Suprapubic skin (tissue), 4 donors: ENCODE results near the gene FBXO21. TPM values are rescaled to one million over a fixed set of nuclear protein-coding genes. Genes with fewer than 3 reads are reported as not detected.
"Not testable (repeated sequence)": the region's sequence is repeated elsewhere in the genome, so short reads cannot be mapped to it uniquely, and the experiment has no call there.

Experiments used
- DNase-seq, 2 donors: peaks; one replicate each; pipeline ENCODE4 v3.0.0-alpha.2; 2019; ENCODE audit warnings: low spot score in 2 of 2
- H3K27ac ChIP-seq: fragments of 200-600 bp; sonication (generic); one replicate; pipeline ENCODE4 v1.5.1; 2019
- H3K27me3 ChIP-seq: fragments of 200-600 bp; sonication (generic); one replicate; pipeline ENCODE4 v1.5.1; 2019
- H3K36me3 ChIP-seq: fragments of 200-600 bp; sonication (generic); one replicate; pipeline ENCODE4 v1.5.1; 2019
- H3K4me1 ChIP-seq: fragments of 200-600 bp; sonication (generic); one replicate; pipeline ENCODE4 v1.5.1; 2019
- H3K4me3 ChIP-seq: fragments of 200-600 bp; sonication (generic); one replicate; pipeline ENCODE4 v1.5.1; 2019; ENCODE audit warnings: mild to moderate bottlenecking
- H3K9me3 ChIP-seq: fragments of 200-600 bp; sonication (generic); one replicate; pipeline ENCODE4 v1.5.1; 2019
- CTCF ChIP-seq, 2 donors: fragments of 200-600 bp in 1 of 2; fragments of 450-650 bp in 1 of 2; sonication (generic) in 1 of 2; IDR thresholded peaks; one replicate each; pipeline ENCODE4 v1.5.1; 2016 to 2019; ENCODE audit warnings: antibody characterized with exemption in 2 of 2, mild to moderate bottlenecking in 1 of 2, moderate library complexity in 1 of 2
- EP300 ChIP-seq: sonication (generic); formaldehyde crosslinking; IDR thresholded peaks from one replicate; pipeline ENCODE4 v1.6.1; 2017; ENCODE audit warnings: antibody characterized with exemption
- POLR2A ChIP-seq, 2 donors: fragments of 450-650 bp; IDR thresholded peaks; one replicate each; pipeline ENCODE4 v1.6.1; 2017; ENCODE audit warnings: antibody characterized with exemption in 2 of 2, mild to moderate bottlenecking in 2 of 2, moderate library complexity in 2 of 2
- POLR2AphosphoS5 ChIP-seq, 3 donors: sonication (generic); formaldehyde crosslinking; IDR thresholded peaks; one replicate each; pipeline ENCODE4 v1.6.1; 2017; ENCODE audit warnings: antibody characterized with exemption in 3 of 3
- WGBS: methylation state at CpG from one replicate; pipeline ENCODE4 v1.1.5; 2018; 5-methylcytosine and 5-hydroxymethylcytosine counted together
- total RNA-seq, 4 donors: library from RNA; depleted of rRNA; stranded (reverse); fragments of >200 nt; gene quantifications; one replicate each; pipeline ENCODE4 v1.1.0, GENCODE V29; 2016

FBXO21 gene
- total RNA-seq, 4 donors from 2014 or later = 76.1 to 109 (median 80.1) TPM

- Histone ChIP-seq H3K27me3 (peaks cover 18% of the 10 kb centered on the region), H3K4me1 (no peaks in the 10 kb centered on the region), H3K27ac (no peak overlapping the region), H3K36me3 (no peaks in the 10 kb centered on the region), H3K4me3 (no peak overlapping the region), H3K9me3 (no peaks in the 10 kb centered on the region)
- 42% methylated on average over 2 of the region's 2 CpGs for WGBS
- TF ChIP-seq EP300 (no peak), POLR2AphosphoS5 (IDR thresholded peaks at IDR 0.05) (no peak), POLR2A (IDR thresholded peaks at IDR 0.05) (no peak), CTCF (IDR thresholded peaks at IDR 0.05) (no peak)
- DNase-seq = no peak
These were observed 38.0 kb upstream of the FBXO21 start for GRCh38 chr12:117228239-117228638.

GRCh38 chr12:117227000-117227653 is 36.9 kb upstream of the FBXO21 start:
- no peak for DNase-seq
- no peak overlapping the region for H3K27ac ChIP-seq
- H3K27me3 ChIP-seq = peaks cover 18% of the 10 kb centered on the region
- TF ChIP-seq EP300 = no peak
- TF ChIP-seq CTCF (IDR thresholded peaks at IDR 0.05) = no peak
- no peak for TF ChIP-seq POLR2AphosphoS5 (IDR thresholded peaks at IDR 0.05)
- TF ChIP-seq POLR2A (IDR thresholded peaks at IDR 0.05) = no peak
- 59% methylated on average over 12 of the region's 12 CpGs for WGBS
- H3K9me3 ChIP-seq = no peaks in the 10 kb centered on the region
- no peaks in the 10 kb centered on the region for H3K4me1 ChIP-seq
- no peaks in the 10 kb centered on the region for H3K36me3 ChIP-seq
- no peak overlapping the region for H3K4me3 ChIP-seq

GRCh38 chr12:117226505-117226904 is 36.2 kb upstream of the FBXO21 start:
- no peak overlapping the region for H3K4me3 ChIP-seq
- no peak for TF ChIP-seq POLR2A (IDR thresholded peaks at IDR 0.05)
- TF ChIP-seq CTCF (IDR thresholded peaks at IDR 0.05) = no peak
- TF ChIP-seq EP300 = no peak
- TF ChIP-seq POLR2AphosphoS5 (IDR thresholded peaks at IDR 0.05) = no peak
- WGBS = 75% methylated on average over 10 of the region's 10 CpGs

GRCh38 chr12:117225179-117225578 is 34.9 kb upstream of the FBXO21 start:
- no peak overlapping the region for H3K4me3 ChIP-seq
- no peak overlapping the region for H3K27ac ChIP-seq
- TF ChIP-seq POLR2A (IDR thresholded peaks at IDR 0.05) (no peak), POLR2AphosphoS5 (IDR thresholded peaks at IDR 0.05) (no peak), CTCF (IDR thresholded peaks at IDR 0.05) (no peak), EP300 (no peak)
- no peaks in the 10 kb centered on the region for H3K9me3 ChIP-seq
- no peaks in the 10 kb centered on the region for H3K4me1 ChIP-seq
- peaks cover 19% of the 10 kb centered on the region for H3K27me3 ChIP-seq
- no peaks in the 10 kb centered on the region for H3K36me3 ChIP-seq
- 90% methylated on average over 6 of the region's 6 CpGs for WGBS
- DNase-seq = no peak

More at GRCh38 chr12:117226505-117226904, 36.2 kb upstream of the FBXO21 start:
- no peak for DNase-seq
- Histone ChIP-seq H3K27me3 (peaks cover 13% of the 10 kb centered on the region), H3K36me3 (no peaks in the 10 kb centered on the region), H3K27ac (no peak overlapping the region), H3K4me1 (no peaks in the 10 kb centered on the region), H3K9me3 (no peaks in the 10 kb centered on the region)

GRCh38 chr12:117220947-117221346 is 30.7 kb upstream of the FBXO21 start:
- H3K4me3 ChIP-seq, H3K27ac ChIP-seq, H3K9me3 ChIP-seq, DNase-seq, H3K4me1 ChIP-seq, H3K36me3 ChIP-seq: not testable (repeated sequence)
- H3K27me3 ChIP-seq = peaks cover 18% of the 10 kb centered on the region
- WGBS = 82% methylated on average over 5 of the region's 5 CpGs

GRCh38 chr12:117218149-117218548 is 27.9 kb upstream of the FBXO21 start:
- 76% methylated on average over 7 of the region's 7 CpGs for WGBS
- no peak overlapping the region for H3K27ac ChIP-seq
- H3K27me3 ChIP-seq = peaks cover 18% of the 10 kb centered on the region
- no peaks in the 10 kb centered on the region for H3K9me3 ChIP-seq
- no peak for DNase-seq
- H3K36me3 ChIP-seq = no peaks in the 10 kb centered on the region
- H3K4me3 ChIP-seq = no peak overlapping the region
- no peaks in the 10 kb centered on the region for H3K4me1 ChIP-seq
- TF ChIP-seq POLR2AphosphoS5 (IDR thresholded peaks at IDR 0.05) (no peak), EP300 (no peak), CTCF (IDR thresholded peaks at IDR 0.05) (no peak), POLR2A (IDR thresholded peaks at IDR 0.05) (no peak)
